GM21619 (cell line): Measurements from ENCODE around the gene LRCOL1.

ENCODE experiments used
- ATAC-seq: cut with Tn5 transposase; IDR thresholded peaks from one replicate; pipeline ENCODE4 v1.9.1; 2021; ENCODE audit not compliant: unreplicated experiment

Gene LRCOL1

GRCh38 chr12:132568826-132569480 is 41.4 kb downstream of the LRCOL1 start:
- no peak for ATAC-seq

DNA sequence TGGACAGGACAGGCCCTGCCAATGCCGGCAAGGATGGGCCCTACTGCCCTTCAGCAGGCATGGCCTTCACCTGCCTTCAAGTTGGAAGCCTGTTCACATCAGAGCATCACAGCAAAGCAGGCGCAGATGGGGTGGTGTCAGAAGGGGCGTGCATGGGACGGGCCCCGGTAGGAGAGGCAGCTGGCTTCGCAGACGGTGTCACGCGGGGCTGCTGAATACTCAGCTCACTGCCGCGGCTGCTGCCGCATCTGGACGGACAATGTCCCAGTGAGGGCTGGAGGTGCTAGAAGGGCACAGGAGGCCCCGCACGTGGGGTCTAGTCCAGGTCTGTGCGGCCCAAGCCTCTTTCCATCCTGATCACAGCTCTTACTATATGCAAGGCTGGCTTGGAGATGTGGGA is 42.1 kb downstream of the LRCOL1 start:
- ATAC-seq: no peak

GRCh38 chr12:132566516-132567131 is 43.8 kb downstream of the LRCOL1 start:
- ATAC-seq: no peak

GRCh38 chr12:132565365-132565764 is 45.0 kb downstream of the LRCOL1 start:
- ATAC-seq: no peak

- ATAC-seq: no peak
Measured at GRCh38 chr12:132563911-132564310, 46.5 kb downstream of the LRCOL1 start.

- ATAC-seq: no peak
Measured at GRCh38 chr12:132562489-132563021, 47.8 kb downstream of the LRCOL1 start.

GRCh38 chr12:132561427-132562156 is 48.8 kb downstream of the LRCOL1 start:
- no peak for ATAC-seq

- ATAC-seq: no peak
Measured at GRCh38 chr12:132560614-132561426, 49.6 kb downstream of the LRCOL1 start.

GRCh38 chr12:132560364-132560613 is 50.1 kb downstream of the LRCOL1 start:
- no peak for ATAC-seq

DNA sequence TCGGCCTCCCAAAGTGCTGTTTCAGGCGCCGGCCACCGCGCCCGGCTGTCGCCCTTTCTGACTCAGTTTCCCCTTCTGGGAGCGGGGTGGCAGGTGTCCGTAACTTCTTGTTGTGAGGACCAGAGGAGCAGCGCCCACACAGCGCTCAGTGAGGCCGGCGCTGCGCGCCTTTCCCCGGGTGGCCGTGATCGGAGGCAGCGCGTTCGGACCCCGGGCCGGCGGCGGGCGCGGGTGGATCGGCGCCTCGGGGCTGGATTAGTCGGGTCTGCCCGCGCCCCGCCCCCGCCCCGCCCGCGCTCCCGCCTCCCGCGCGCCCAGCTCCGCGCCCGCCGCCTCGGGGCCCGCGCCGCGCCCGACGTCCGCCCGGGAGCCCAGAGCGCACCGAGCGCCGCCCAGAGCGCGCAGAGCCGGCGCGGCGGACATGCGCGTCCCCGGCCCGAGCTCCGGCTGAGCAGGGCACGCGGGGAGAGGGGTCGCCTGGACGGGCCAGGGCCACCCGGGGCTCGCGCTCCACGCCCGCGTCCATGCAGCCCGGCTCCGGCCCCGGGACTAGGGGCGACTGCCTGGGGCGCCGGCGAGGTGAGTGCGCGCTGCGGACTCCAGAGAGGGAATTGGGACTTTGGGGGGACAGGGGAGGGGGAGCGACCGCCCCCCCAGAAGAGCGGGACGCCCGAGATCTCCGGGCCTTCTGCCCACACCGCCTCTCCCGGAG is 50.6 kb downstream of the LRCOL1 start:
- ATAC-seq: no peak

- ATAC-seq: no peak
Measured at GRCh38 chr12:132558861-132559623, 51.3 kb downstream of the LRCOL1 start.

- ATAC-seq: no peak
Measured at GRCh38 chr12:132558042-132558856, 52.1 kb downstream of the LRCOL1 start.

GRCh38 chr12:132557291-132558015 is 52.9 kb downstream of the LRCOL1 start:
- no peak for ATAC-seq

DNA sequence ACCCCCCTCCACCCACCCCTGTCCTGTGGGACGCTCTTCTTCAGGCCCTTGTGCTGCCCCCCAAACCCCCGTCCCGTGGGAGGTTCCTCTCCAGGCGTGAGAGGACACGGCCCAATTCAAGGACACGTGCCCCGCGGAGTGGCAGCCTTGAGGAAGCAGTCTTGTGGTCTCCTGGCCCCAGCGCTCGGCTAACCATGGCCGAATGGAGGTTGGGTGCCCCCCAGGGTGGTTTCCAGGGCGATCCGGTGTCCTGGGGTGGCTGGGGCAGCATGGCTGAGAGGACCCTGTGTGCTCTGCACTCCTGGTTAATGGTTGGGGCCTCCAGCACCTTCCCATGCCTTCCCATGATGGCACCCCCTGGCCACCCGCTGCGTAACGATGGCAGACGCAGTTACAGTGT is 53.6 kb downstream of the LRCOL1 start:
- no peak for ATAC-seq

DNA sequence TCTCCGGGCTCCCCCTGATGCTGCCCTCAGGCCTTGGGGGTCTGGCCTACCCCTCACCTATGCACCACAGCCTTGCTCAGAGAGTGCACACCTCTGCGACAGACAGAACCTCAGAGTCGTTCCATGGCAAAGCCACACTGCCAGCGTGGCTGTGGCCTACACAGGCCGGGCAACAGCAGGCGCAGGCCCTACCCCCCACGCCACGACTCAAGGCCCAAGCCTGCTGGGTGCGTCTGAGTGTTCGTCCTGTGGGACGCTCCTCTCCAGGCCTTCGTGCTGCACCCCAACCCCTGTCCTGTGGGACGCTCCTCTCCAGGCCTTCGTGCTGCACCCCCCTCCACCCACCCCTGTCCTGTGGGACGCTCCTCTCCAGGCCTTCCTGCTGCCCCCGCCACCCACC is 54.2 kb downstream of the LRCOL1 start:
- ATAC-seq: no peak

- ATAC-seq: no peak
Measured at GRCh38 chr12:132555686-132556085, 54.7 kb downstream of the LRCOL1 start.

- no peak for ATAC-seq
Measured at GRCh38 chr12:132554845-132555630, 55.3 kb downstream of the LRCOL1 start.
